Measurements from ENCODE around the gene NEAT1.

The NEAT1 gene

GRCh38 chr11:65395961-65396530 lies 26.6 kb upstream of the NEAT1 start:
- no peak for DNase-seq (ENCODE audit: low read depth)
- H3K4me3 ChIP-seq (ENCODE audit: low read depth, low read length): no peak overlapping the region
- TF ChIP-seq CTCF (conservative IDR thresholded peaks at IDR 0.05; ENCODE audit: low read depth, low read length): no peak

GRCh38 chr11:65396769-65397745 lies 25.5 kb upstream of the NEAT1 start:
- DNase-seq (ENCODE audit: low read depth): no peak
- no peak overlapping the region for H3K4me3 ChIP-seq (ENCODE audit: low read depth, low read length)

DNA sequence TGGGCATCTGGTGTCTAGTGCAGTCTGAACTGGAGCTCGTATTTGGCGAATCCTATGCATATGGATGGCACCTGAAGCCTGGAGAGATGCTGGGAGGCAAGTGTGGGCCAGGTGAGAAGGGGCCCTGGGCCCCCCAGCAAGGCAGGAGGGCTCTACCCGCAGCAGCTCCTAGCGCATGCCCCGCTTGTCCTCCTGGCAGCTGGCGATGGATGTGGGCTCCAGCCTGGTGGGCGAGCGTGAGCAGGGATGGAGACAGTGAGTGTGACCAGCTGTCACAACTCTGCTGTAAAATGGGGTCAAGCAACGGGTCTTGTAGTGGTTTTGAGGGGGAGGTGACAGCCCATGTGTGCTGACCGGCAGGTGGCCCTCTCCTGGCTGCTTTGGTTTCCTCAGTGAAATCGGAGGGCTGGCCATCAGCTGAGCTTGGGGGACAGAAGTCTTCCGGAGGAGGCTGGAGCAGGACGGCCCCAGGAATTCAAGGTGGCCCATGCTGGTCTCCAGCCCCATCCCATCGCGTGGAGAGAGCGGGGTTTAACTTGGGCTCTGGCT lies 24.2 kb upstream of the NEAT1 start:
- DNase-seq (ENCODE audit: low read depth): no peak
- peak; percentile 16 for TF ChIP-seq CTCF (conservative IDR thresholded peaks at IDR 0.05; ENCODE audit: low read depth, low read length)
- H3K4me3 ChIP-seq (ENCODE audit: low read depth, low read length): no peak overlapping the region

More at GRCh38 chr11:65396769-65397745, 25.5 kb upstream of the NEAT1 start:
- TF ChIP-seq CTCF (conservative IDR thresholded peaks at IDR 0.05; ENCODE audit: low read depth, low read length): no peak

DNA sequence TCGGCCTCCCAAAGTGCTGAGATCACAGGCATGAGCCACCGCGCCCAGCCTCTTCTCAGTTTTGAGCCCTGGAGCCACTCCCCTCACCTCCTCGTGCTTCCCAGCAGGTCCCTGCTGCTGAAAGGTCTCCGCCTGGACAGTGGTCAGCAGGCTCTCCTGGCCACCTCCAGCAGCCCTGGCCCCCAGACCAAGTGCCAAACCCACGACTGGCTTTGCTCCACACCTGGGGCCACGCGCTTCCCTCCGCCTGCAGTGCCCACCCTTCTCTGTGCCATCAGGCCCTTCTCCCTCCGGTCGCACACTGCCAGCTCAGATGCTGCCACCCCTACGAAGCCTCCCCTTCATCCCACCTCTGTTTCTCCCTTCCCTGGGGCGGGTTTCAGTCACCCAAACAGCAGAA lies 23.3 kb upstream of the NEAT1 start:
- no peak for DNase-seq (ENCODE audit: low read depth)
- no peak for TF ChIP-seq CTCF (conservative IDR thresholded peaks at IDR 0.05; ENCODE audit: low read depth, low read length)
- no peak overlapping the region for H3K4me3 ChIP-seq (ENCODE audit: low read depth, low read length)

GRCh38 chr11:65399845-65400244 lies 22.8 kb upstream of the NEAT1 start:
- no peak for DNase-seq (ENCODE audit: low read depth)
- H3K4me3 ChIP-seq (ENCODE audit: low read depth, low read length): no peak overlapping the region
- no peak for TF ChIP-seq CTCF (conservative IDR thresholded peaks at IDR 0.05; ENCODE audit: low read depth, low read length)

- no peak for TF ChIP-seq CTCF (conservative IDR thresholded peaks at IDR 0.05; ENCODE audit: low read depth, low read length)
- no peak overlapping the region for H3K4me3 ChIP-seq (ENCODE audit: low read depth, low read length)
- DNase-seq (ENCODE audit: low read depth): no peak
These were observed 22.1 kb upstream of the NEAT1 start for GRCh38 chr11:65400307-65401072.
